IPS-18a (cell line): ENCODE measurements around the gene CCZ1.
"Not testable (repeated sequence)": the region's sequence is repeated elsewhere in the genome, so short reads cannot be mapped to it uniquely, and the experiment has no call there.

Experiments used
- H3K27ac ChIP-seq: one replicate; pipeline ENCODE4 v1.5.1; 2013; ENCODE audit warnings: low read length
- H3K27me3 ChIP-seq: one replicate; pipeline ENCODE4 v1.6.1; 2013; ENCODE audit warnings: mild to moderate bottlenecking, low read length; ENCODE audit not compliant: control insufficient read depth, insufficient read depth
- H3K36me3 ChIP-seq: one replicate; pipeline ENCODE4 v1.6.1; 2013; ENCODE audit warnings: low read depth, low read length; ENCODE audit not compliant: control insufficient read depth
- H3K4me1 ChIP-seq: one replicate; pipeline ENCODE4 v1.6.1; 2013; ENCODE audit warnings: low read depth, low read length; ENCODE audit not compliant: control insufficient read depth
- H3K4me3 ChIP-seq: one replicate; pipeline ENCODE4 v1.5.1; 2013; ENCODE audit warnings: low read length
- H3K9ac ChIP-seq: one replicate; pipeline ENCODE4 v1.6.1; 2013; ENCODE audit warnings: mild to moderate bottlenecking, low read length, moderate library complexity
- H3K9me3 ChIP-seq: one replicate; pipeline ENCODE4 v1.6.1; 2013; ENCODE audit warnings: low read depth, low read length; ENCODE audit not compliant: control insufficient read depth

The CCZ1 gene

GRCh38 chr7:5924180-5924579 lies 25.6 kb downstream of the CCZ1 start:
- H3K4me3 ChIP-seq, H3K27me3 ChIP-seq, H3K4me1 ChIP-seq, H3K27ac ChIP-seq, H3K36me3 ChIP-seq, H3K9ac ChIP-seq, H3K9me3 ChIP-seq: not testable (repeated sequence)

GRCh38 chr7:5924630-5925029 lies 26.1 kb downstream of the CCZ1 start:
- H3K4me3 ChIP-seq, H3K36me3 ChIP-seq, H3K4me1 ChIP-seq, H3K27me3 ChIP-seq, H3K9me3 ChIP-seq, H3K9ac ChIP-seq, H3K27ac ChIP-seq: not testable (repeated sequence)

GRCh38 chr7:5926263-5926870 lies 27.8 kb downstream of the CCZ1 start:
- not testable (repeated sequence) for H3K27me3 ChIP-seq, H3K36me3 ChIP-seq, H3K9ac ChIP-seq, H3K4me1 ChIP-seq, H3K27ac ChIP-seq, H3K9me3 ChIP-seq, H3K4me3 ChIP-seq

GRCh38 chr7:5930290-5930689 lies 31.8 kb downstream of the CCZ1 start:
- H3K4me1 ChIP-seq, H3K27ac ChIP-seq, H3K27me3 ChIP-seq, H3K9ac ChIP-seq, H3K4me3 ChIP-seq, H3K36me3 ChIP-seq, H3K9me3 ChIP-seq: not testable (repeated sequence)

GRCh38 chr7:5931250-5931649 lies 32.7 kb downstream of the CCZ1 start:
- not testable (repeated sequence) for H3K4me3 ChIP-seq, H3K36me3 ChIP-seq, H3K27me3 ChIP-seq, H3K4me1 ChIP-seq, H3K9ac ChIP-seq, H3K9me3 ChIP-seq, H3K27ac ChIP-seq

GRCh38 chr7:5931905-5932644 lies 33.5 kb downstream of the CCZ1 start:
- not testable (repeated sequence) for H3K9ac ChIP-seq, H3K4me3 ChIP-seq, H3K27ac ChIP-seq, H3K4me1 ChIP-seq, H3K9me3 ChIP-seq, H3K36me3 ChIP-seq, H3K27me3 ChIP-seq

- H3K36me3 ChIP-seq, H3K27me3 ChIP-seq, H3K9ac ChIP-seq, H3K4me1 ChIP-seq, H3K27ac ChIP-seq, H3K9me3 ChIP-seq, H3K4me3 ChIP-seq: not testable (repeated sequence)
Observed at GRCh38 chr7:5934945-5935450, 36.5 kb downstream of the CCZ1 start.

- H3K27me3 ChIP-seq, H3K9ac ChIP-seq, H3K4me1 ChIP-seq, H3K4me3 ChIP-seq, H3K36me3 ChIP-seq, H3K27ac ChIP-seq, H3K9me3 ChIP-seq: not testable (repeated sequence)
Observed at GRCh38 chr7:5963205-5963604, 64.7 kb downstream of the CCZ1 start.

GRCh38 chr7:5963810-5964209 lies 65.3 kb downstream of the CCZ1 start:
- H3K9ac ChIP-seq, H3K9me3 ChIP-seq, H3K4me3 ChIP-seq, H3K4me1 ChIP-seq, H3K36me3 ChIP-seq, H3K27ac ChIP-seq, H3K27me3 ChIP-seq: not testable (repeated sequence)

- H3K4me1 ChIP-seq, H3K9me3 ChIP-seq, H3K27me3 ChIP-seq, H3K9ac ChIP-seq, H3K36me3 ChIP-seq, H3K27ac ChIP-seq: not testable (repeated sequence)
- peak within 1 kb of the TSS; percentile 42 for H3K4me3 ChIP-seq
Observed at GRCh38 chr7:5970347-5970911, 71.9 kb downstream of the CCZ1 start, which contains the start of gene RSPH10B. Gene RSPH10B, minus strand, starts transcription at chr7:5970689. Its CDS starts 3,573 bp downstream, at chr7:5967116.

GRCh38 chr7:5973580-5973979 lies 75.0 kb downstream of the CCZ1 start:
- not testable (repeated sequence) for H3K36me3 ChIP-seq, H3K4me1 ChIP-seq, H3K9me3 ChIP-seq, H3K27me3 ChIP-seq, H3K4me3 ChIP-seq, H3K27ac ChIP-seq, H3K9ac ChIP-seq
